HG03575 (cell line): ENCODE results near the gene CLASP1.
"Not testable (repeated sequence)": the region's sequence is repeated elsewhere in the genome, so short reads cannot be mapped to it uniquely, and the experiment has no call there.

Experiments
- ATAC-seq: cut with Tn5 transposase; IDR thresholded peaks from one replicate; pipeline ENCODE4 v1.9.1; 2021; ENCODE audit not compliant: unreplicated experiment, insufficient number of reproducible peaks, low FRiP score; ENCODE audit errors: extremely low read depth

CLASP1 gene

GRCh38 chr2:121490584-121491133 is 158.6 kb downstream of the CLASP1 start:
- ATAC-seq: no peak

- ATAC-seq: no peak
Observed at GRCh38 chr2:121489911-121490583, 159.2 kb downstream of the CLASP1 start.

- no peak for ATAC-seq
Observed at GRCh38 chr2:121489284-121489683, 160.0 kb downstream of the CLASP1 start.

GRCh38 chr2:121486191-121486790 is 163.0 kb downstream of the CLASP1 start:
- ATAC-seq: no peak

GRCh38 chr2:121485039-121485438 is 164.2 kb downstream of the CLASP1 start:
- ATAC-seq: no peak

DNA sequence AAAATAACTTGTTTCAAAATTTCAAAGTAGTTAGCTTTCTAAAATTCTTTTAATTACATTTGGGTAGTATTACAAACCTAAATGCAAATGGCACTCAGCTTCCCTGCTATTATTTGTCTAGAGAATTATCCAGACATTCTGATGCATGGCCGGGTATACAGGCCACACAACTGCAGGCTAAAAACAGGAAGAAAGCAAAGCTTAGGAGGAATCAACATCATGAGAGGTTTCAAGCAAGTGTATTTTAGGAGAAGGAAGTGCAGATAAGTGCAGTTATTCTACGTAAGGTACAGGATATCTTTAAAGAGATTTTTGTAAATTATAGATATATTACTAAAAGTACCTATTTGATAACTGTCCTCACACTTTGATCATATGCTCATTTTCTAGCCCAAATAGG is 165.4 kb downstream of the CLASP1 start:
- ATAC-seq: no peak

DNA sequence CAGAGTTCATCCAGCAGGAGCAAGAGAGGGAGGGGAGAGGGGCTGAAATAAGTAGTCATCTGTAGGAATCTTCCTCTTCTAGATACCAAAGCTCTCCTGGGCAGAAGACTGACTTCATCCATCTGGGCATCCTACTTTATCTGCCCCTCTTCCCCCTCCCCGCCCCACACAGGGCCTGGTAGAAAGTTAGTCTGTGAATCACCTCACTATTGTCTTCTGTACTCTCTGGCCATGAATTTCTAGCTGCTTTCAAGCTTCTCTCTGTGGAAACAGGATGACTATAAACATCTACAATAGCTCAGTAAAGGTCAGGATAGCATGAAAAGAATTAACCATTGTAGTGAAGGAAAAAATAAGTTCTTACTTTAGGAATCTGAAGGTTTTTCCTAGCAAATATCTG is 166.2 kb downstream of the CLASP1 start:
- no peak for ATAC-seq

DNA sequence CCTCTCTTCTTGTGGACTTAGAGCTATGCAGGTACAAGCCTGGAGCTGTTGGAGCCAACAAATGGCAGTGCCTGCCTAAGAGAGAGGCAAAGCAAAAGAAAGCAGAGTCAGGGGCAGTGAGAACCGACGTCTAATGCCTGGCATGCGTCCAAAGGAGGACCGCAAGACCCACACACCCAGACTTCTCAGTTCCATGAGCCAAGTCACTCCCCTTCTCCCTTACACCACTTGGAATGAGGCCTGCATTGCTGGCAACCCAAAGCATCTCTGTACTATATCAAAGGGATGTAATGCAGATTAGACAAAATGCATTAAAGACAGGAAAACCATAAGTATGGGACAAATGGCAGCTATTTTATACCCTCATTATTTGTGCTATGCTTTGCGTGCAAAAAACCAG is 168.4 kb downstream of the CLASP1 start:
- ATAC-seq: no peak

DNA sequence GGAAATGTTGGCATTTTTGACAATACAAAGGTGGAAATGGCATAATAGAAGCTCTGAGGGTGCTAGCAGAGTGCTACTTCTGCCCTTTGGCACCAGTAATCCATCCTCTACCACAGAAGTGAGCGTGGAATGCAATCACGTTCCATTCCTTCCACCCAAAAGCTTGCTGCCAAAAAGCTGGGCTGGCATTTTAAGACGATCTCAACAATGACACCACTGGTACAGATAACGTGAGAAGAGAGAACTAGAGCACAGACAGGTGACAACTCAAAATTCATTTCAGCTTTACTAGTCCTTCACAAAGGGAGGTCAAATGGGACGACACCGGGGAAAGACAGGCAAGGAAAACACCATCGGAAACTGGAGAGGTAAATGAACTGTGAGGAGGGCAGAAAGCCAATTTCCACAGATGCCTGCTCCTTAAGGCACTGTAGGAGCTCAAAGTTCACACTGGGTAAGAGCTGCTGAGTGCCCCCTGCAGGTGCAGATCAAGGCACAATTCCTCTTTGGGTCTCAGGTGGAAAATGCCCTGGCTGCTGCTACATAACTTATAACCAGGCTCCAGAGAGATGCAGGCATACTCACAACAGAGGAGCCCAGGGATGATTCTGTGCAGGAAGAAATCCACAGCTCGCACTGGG is 169.3 kb downstream of the CLASP1 start:
- ATAC-seq: no peak

GRCh38 chr2:121478996-121479745 is 170.1 kb downstream of the CLASP1 start:
- ATAC-seq: no peak

DNA sequence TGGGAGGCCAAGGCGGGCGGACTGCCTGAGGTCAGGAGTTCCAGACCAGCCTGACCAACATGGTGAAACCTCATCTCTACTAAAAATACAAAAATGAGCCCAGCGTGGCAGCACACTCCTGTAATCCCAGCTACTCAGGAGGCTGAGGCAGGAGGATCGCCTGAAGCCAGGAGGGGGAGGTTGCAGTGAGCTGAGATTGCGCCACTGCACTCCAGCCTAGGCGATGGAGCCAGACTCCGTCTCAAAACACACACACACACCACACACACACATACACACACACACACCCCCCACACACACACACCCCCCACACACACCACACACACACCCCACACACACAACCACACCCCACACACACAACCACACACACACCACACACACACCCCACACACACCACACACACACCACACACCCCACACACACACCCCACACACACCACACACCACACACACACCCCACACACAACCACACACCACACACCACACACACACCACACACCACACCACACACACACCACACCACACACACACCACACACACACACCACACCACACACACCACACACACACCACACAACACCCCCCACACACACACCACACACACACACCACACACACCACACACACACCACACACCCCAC is 170.8 kb downstream of the CLASP1 start:
- ATAC-seq: not testable (repeated sequence)

DNA sequence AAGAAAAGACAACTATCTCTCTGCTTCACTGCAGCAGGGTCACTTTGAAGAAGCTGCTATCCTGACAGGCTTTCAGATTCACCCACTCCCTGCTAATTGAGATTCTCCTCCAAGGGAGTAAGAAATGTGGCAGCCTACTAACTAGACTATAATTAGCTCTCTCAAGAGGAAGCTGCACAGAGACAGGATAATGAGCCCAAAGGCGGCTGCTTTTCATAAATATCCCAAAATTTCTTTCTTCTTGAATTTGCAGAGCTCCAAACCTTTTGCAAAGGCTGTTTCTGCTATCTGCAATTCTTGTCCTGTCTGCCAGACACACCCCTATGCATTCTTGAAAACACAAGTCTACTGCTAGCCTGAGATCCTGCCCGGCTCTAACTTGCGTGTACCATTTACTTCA is 172.6 kb downstream of the CLASP1 start:
- no peak for ATAC-seq

GRCh38 chr2:121475811-121476571 is 173.3 kb downstream of the CLASP1 start:
- no peak for ATAC-seq

- ATAC-seq: no peak
Observed at GRCh38 chr2:121473512-121473911, 175.8 kb downstream of the CLASP1 start.

DNA sequence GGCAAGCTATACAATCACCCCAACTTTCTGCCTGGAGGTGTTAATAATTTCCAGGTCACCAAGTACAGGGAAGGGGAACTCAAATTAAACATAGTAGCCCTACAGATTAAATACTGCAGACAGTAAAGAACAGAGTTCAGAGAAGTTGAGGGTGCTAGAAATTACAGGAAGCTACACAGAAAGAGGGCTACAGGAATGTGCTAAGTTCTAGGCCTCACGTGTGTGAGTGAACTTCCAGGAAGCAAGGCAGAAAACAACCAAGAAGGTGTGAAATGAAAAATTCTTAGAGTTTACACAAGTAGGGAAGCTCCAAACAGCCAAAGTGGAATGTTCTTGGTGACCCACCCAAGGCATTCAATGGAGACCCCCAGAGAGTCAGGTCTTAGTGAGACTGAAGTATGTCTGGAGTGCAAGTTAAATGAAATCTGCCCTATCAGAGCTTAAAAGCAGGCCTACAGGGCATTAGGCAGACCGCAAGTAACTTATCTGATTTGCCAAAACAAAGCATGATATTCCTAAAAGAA is 176.7 kb downstream of the CLASP1 start:
- ATAC-seq: no peak

- no peak for ATAC-seq
Observed at GRCh38 chr2:121471532-121472469, 177.5 kb downstream of the CLASP1 start.

GRCh38 chr2:121470917-121471316 is 178.3 kb downstream of the CLASP1 start:
- ATAC-seq: no peak
